NCI-H1092 treated with DMSO at 0.1 percent for 48 hours (cell line): Measurements from ENCODE around the gene JARID2.

Source experiments
- DNase-seq: peaks from one replicate; lab custom pipeline; 2025; lab: John Stamatoyannopoulos, UW

The JARID2 gene

DNA sequence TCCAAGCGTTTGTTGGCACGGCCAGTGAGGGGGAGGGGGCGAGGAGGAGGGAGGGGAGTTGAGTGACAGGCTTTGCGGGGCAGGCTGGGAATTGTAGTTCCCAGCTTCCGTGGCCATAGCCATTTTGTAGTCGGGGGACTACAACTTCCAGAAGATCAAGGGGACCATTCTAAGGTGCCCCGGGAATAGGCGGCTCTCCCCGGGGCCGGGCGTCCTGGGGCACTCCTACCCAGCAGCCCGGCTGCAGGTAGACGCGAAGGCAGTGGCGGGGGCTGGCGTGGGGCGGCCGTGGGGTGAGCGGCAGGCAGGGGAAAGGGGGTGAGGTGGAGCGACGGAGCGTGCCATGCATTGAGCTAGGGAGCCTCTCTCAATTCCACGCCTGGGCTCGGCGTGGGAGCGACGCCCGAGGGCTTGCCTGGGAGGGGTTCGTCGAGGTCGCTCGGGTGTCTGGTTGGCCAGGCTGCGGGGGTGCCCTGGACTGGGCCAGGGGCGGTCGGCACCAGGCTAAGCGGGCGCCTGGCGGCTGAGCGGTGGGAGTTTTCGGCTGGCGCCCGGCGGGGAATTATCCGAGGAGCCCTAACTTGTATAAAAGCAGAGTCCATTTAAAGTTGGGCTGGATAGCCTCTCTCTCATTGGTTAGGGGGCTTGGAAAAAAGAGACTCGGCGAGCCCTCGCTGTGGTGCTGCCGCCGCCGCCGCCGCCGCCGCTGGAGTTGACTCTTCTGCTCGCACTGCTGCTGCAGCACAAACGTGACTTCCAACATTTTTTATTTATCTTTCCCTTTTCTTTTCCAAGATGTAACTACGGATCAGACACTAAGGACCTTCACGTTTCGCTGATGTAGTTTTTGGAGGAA, at the start of gene JARID2:
TSS of gene JARID2 (plus strand) at position 709 of the 856 bp plus-strand sequence. CDS start 471 bp downstream, outside the sequence.
- DNase-seq: peak; percentile 78

DNA sequence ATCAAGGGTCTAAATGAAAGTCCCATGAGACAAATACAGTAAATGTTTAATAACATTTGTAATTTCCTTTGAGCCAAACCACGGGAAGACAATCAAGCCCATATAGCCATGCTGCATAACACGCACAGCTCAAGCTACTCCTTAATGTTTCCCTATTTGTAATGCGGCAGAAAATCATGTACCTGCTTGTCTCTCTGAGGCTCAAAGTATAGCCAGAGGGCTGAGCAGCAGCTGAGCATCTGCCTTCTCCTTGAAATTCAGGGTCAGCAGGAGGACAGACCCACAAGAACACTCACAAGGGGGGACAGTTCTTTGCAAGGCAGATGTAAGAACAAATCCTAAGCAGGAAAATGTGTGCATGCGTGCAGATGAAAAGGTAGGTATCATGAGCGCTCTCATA, 45.8 kb upstream of the JARID2 start:
- no peak for DNase-seq

DNA sequence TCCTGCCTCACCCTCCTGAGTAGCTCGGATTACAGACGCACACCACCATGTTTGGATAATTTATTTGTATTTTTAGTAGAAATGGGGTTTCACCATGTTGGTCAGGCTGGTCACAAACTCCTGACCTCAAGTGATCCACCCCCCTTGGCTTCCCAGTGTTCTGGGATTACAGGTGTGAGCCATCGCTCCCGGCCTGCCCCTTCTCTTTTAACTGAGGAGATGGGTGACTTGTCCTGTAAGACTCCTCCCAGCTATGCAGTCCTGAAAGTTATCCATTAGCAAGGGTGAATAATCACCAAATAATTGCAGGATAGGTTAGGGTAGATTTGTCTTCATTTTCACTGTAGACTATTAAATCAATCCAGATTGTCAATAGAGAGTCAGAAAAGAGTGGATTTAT, 40.5 kb upstream of the JARID2 start:
- no peak for DNase-seq

DNA sequence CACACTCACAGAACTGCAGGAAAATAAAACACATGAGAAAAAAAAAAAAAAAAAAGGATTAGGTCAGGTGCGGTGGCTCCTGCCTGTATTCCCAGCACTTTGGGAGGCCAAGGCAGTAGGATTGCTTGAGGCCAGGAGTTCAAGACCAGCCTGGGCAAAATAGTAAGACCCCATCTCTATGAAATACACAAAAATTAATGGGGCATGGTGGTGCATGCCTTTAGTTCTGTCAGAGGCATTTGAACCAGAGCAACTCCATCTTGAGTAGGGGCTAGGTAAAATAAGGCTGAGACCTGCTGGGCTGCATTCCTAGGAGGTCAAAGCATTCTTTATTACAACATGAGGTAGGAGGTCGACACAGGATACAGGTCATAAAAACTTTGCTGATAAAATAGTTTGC, 39.0 kb upstream of the JARID2 start:
- no peak for DNase-seq

DNA sequence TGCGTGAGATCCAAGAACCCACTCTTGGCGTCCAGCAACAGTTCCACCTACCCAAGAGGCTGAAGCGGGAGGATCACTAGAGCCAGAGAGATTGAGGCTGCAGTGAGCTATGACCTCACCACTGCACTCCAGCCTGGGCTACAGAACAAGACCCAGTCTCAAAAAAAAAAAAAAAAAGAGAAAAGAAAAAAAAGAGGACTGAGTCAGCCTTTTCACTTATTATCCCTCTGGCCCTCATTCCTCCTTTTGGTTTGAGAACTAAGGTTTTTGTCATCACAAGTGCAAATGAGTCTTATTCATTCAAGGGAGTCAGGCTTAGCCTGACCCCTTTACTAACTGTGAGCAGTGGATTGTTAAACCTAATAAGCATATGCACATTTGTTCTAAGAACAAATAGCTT, 37.9 kb upstream of the JARID2 start:
- DNase-seq: no peak

DNA sequence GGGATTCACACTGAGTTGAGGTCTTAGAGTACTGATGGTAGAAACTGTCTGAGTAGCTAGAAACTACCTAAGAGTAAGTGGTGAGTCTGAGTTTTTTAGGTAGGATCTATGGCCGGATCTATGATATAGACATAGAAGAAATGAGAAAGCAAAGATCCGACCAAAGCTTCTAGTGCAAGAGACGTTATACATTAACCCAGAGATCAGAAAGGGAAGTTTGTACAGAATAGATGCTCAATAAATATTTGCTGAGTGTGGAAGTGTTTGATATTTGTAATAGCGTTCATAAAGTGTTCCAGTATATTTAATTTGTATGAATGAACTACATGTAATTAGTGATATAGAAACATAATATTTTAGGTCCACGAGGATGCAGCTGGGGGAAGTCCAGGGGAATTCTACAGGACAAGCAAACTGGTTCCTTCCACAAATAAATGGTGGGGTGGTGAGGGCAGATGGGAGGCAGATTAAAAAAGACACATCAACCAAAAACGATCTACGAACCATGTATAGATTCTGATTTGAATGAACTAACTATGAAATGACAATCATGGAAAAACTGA, 31.9 kb upstream of the JARID2 start:
- no peak for DNase-seq

DNA sequence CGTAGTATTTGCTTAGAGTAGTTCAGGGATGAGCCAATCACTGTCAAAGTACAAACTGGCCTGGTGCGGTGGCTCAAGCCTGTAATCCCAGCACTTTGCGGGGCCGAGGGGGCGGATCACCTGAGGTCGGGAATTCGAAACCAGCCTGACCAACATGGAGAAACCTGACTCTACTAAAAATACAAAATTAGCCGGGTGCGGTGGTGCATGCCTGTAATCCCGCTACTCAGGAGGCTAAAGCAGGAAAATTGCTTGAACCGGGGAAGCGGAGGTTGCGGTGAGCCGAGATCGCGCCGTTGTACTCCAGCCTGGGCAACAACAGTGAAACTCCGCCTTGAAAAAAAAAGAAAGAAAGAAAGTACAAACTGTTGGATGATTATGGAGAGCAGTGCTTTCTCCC, 27.5 kb upstream of the JARID2 start:
- DNase-seq: no peak

DNA sequence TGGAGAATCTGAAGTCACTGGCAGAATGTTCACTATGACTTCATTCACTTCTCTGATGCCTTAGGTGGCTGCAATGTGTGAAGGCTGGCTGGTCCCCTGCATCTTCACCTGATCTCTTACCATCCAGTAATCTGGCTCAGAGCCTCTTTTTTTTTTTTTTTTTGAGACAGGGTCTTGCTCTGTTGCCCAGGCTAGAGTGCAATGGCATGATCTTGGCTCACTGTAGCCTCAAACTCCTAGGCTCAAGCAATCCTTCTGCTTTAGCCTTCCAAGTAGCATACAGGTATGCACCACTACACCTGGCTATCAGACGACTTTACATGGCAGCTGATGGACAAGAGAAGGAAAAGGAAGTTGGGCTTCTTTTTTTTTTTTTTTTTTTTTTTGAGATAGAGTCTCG, 25.8 kb upstream of the JARID2 start:
- no peak for DNase-seq

DNA sequence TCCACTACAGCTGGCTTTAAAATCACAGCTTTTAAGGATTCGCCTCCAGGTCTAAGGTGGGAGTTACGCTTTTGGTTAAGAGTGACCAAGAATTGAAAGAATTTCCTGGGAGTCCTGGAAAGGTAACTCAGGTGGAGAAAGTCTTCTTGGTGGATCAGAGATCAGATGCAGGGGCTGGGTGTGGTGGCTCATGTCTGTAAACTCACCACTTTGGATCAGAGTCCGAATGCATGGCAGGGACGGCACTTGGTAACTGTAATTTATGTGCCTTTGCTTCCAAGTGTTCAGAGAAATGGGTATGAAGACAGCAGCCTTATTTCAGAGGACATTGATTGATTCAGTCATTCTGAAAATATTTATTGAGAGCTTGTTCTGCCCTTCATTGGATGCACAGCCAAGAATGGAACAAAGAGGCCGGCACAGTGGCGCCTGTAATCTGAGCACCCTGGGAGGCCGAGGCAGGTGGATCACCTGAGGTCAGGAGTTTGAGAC, 18.0 kb upstream of the JARID2 start:
- DNase-seq: no peak

DNA sequence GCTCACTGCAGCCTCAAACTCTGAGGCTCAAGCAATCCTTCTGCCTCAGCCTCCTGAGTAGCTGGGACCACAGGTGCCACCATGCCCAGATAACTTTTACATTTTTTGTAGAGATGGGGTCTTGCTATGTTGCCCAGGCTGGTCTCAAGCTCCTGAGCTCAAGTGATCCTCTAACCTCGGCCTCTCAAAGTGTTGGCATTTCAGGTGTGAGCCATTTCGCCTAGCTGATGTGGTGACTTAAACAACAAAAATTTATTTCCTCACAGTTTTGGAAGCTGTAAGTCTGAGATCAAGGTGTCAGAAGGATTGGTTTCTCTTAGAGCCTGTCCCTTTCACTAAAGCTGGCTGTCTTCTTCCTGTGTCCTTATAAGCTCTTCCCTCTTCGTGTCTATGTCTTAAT, 15.0 kb upstream of the JARID2 start:
- no peak for DNase-seq

DNA sequence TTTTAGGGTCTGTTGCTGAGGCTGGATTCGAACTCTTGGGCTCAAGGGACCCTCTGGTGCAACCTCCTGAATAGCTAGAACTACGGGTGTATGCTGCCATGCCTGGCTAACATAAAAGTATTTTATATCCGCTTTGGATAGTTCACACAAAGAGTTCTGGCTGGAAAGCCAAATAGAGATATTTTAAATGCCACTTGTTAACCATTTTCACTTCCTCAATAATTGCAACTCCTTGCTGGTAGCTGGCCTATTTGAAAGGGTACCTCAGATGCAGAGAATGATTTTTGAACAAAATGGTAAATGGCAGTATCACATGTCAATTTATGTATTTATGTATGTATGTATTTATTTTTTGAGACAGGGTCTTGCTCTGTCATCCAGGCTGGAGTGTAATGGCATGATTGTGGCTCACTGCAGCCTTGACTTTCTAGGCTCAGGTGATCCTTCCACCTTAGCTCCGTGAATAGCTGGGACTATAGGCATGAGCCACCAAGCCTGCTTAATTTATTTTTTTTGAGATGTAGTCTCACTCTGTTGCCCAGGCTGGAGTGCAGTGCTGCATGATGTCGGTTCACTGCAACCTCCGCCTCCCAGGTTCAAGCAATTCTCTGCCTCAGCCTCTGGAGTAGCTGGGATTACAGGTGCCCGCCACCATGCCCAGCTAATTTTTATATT, 12.9 kb upstream of the JARID2 start:
- DNase-seq: no peak

DNA sequence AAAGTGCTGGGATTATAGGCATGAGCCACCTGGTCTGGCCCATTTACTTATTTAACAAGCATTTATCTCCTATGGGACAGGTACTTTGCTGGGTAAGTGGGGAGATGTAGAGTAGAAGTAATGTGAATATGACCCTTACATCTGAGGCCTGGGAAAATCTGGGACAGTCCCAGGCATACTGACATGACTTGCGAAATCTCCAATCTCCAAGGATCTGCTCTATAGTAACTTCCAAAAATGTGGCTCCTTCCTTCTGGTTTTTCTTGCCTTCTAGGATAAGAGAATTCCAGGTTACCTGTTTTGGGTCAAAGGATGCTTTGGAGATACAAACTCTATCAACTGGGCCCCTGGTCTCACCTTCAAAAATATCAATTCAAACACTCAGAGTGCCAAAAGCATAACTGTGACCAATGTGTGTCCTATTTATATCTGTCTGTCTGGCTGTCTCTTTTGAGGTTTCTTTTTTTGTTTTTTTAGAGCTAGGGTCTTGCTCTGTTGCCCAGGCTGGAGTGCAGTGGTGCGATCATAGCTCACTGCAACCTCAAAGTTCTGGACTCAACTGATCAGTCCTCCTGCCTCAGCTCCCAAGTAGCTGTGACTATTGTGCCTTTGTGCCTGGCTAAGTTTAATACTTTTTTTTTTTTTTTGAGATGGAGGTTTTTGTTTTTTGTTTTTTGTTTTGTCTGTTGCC, 11.7 kb upstream of the JARID2 start:
- no peak for DNase-seq

DNA sequence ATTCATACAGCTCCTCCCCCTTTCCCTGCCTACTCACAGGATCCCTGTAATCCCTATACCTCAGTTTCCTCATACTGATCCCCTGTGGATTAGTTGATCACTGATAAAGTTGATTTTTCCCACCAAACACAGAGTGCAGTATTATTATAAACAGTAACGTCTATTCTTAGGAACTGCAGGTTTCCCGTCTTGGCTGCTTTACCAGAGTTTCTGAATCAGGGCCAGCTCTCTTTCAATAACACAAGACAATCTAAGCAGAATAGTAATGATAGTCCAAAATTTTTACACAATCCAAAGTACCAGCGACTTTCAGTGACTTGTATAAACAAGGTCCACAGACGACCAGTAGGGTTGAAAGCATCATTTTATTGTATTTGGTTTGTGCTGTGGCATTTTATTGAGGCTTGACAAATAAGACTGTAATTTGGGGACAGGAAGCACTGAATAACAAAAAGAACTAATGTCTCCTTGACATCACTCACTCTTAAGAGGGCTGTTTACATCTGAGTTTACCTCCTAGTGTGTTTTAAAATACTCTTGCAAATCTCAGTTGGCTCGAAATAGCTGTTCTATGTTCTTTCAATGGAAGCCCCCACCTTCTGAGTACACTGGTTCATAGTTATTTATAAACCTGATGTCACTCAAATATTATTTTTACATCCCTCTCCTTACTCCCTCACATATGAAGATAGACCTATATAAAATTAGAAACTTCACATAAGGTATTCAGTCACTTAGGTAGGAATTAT, 6.1 kb upstream of the JARID2 start:
- DNase-seq: no peak

DNA sequence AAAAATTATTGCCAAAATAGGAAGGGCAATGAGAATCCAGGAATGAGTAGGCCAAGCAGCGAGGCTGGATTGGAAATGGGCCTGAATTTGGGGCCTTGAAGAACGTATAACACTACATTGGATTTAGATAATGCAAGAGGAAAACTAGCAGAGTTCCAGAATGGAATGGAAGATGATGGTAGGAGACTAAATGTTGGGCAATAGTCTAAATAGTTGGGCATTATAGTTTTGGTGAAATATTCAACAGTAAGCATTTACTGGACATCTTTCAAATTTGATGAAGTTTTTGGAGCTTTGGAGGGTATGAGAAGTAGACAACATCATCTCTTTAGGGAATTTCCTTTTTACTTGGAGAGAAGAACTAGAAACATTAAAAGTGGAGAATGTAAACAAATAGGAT, 3.4 kb upstream of the JARID2 start:
- DNase-seq: no peak

DNA sequence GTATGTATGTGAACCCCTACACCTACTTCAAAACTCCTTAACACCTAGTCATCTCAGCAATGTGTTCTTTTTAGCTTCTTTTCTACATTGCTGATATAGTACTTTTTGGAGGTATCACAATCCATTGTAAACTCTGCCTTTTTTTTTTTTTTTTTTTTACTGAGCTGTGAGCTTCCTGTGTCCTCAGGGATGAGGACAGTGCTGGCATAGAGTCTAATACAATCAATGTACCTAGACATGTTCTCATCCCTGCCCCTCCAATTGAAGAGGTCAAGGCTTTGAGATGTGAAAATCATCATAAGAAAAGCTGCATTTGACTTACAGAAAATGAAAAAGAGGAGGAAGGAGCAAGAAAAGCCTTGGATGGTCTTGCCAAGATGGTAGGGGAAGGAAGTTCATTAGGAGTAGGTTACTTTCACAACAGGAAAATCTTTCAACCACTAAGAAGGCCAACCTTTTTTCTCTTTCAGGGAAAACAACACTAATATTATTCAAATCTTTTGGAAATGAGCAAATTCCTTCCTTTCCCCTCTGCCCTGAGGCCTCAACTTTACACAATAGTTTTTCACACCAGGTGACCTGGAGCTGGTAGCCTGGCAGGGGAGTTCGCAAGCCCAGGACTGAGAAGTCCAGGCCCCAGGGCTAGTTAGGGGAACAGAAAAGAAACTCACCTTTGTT, 2.8 kb upstream of the JARID2 start:
- DNase-seq: no peak

DNA sequence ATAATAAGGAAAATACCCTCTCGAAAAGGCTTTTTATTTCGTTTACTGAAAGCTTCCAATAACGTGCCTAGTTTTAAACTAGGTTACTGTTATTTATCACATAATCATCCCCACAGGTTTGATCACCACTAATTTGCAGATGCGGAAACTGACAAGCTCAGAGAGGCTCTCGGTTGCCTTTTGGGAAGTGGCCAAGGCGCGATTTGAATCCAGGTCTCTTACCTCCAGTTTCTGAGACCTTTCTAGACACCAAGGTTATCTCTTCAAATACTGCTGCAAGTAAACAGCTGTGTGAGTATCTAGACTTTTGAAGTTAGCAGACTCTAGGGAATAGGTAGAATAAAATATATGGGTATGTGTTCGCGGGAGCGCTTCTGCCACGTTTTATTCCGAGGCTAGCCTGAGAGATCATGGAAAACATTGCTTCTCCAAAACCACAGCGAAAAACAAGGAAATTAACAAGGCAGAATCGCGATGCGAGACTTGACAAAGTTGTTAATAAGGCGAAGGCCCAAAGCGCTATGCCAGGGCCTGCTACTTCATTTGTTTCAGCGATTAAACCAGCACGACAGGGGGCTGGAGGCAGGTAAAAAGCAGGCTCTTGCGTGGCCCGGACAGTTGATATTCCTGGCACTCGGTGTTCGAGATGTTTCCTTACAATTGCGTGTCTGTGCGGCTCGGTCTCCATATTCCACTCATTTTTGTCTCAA, 1.8 kb upstream of the JARID2 start:
- no peak for DNase-seq

DNA sequence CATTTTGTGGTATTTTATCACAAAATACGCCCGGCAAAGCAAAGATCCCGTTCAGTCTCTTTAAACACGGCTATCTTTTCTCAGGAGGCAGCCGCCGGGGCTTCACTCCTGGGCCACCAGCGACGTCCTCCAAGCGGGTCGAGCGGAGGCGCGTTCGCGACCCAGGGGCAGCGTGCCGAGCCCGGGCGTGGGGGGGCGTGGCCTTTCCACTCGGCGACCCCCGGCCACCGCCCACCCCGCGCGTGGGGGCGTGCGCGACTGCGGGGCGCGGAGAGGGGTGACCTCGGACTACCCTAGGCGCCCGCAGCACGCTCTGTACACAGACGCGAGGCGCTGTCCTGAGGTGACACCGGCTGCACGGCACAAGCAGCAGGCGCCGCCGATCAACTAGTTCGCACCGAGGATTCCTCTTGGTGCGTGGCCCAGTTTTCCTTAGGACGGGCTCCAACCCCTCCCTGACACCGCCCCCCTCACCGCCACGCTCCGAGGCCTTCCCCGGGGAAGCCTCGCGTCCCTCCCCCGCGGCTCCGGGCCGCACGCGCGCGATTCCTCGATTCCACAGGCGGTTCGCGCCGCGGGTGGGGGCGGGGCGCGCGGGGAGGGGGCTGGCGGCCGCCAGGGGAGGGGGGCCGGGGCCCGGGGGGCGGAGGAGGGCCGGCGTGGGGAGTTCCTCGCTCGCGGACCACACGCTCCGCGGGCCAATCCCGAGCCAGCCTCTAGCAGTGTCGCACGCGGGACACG, 1.1 kb upstream of the JARID2 start:
- no peak for DNase-seq

DNA sequence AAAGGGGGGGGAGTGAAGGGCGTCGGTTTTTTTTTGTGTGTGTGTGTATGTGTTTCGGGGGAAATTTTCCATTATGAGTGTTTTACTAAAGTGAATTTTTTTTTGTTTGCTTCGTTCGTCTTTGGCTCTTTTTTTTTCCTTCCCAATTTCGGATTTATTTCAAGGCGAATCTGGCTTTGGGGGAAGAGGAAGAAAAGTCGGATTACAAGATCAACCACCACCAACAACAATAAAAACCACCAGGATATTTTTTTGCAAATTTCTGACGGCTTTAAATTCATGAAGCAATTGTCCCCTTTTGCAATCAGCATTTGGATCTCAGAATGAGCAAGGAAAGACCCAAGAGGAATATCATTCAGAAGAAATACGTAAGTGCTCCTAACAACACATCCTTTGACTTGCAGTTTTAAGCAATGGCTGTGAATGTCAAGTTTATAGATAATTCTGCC, 372 bp downstream of the JARID2 start:
- DNase-seq: no peak

DNA sequence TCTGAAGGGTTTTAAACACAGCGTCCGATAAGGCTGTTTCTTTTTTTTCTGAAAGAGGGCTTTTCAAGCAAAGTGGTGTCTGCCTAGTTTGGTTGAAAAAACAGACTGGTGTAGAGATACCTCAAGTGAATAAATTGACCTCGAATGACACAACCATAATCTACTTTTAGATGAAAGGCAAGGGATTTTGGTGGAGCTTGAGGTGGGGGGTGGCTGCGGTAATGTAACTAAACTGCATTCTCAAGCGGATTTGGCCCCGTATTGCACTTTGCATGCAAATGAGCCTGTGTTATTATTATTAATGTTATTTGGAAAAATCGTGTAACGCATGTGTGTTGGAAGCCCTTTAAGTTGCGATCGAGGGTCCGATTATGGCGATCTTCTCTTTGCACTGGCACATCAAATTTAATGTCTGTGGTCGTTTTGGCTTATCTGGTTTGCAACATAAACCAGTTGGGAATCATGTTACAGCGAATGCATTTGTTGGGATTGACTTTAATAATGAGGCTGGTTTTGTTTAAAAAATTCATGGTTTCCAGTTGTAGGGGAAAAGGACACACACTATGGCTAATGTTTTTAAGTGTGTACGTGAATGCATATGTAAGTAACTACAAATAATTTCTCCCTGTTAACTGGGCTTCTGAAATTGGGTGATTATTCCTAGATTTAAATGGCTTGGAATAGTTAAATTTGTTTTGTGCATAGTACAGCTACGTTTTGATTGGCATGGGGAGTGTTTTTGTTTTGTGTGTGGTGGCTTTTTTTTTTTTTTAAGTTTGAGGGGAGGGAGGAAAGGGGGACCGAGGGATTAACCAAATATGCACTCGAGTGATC, 1.0 kb downstream of the JARID2 start:
- no peak for DNase-seq
